HCT116 (cell line): Measurements from ENCODE around the gene THOC6.

Experiments used
- CBX3 ChIP-seq: IDR thresholded peaks from 2 replicates; pipeline ENCODE4 v1.6.1; 2012; ENCODE audit warnings: low read depth
- EGR1 ChIP-seq: IDR thresholded peaks from 2 replicates; pipeline ENCODE4 v1.6.1; 2012; ENCODE audit warnings: low read depth
- EZH2 ChIP-seq: fragments of 200-600 bp; sonication (generic); IDR thresholded peaks from 2 replicates; pipeline ENCODE4 v1.6.1; 2017; ENCODE audit warnings: antibody characterized with exemption, mixed run types
- FOSL1 ChIP-seq: IDR thresholded peaks from 2 replicates; pipeline ENCODE4 v1.6.1; 2012; ENCODE audit warnings: low read depth
- POLR2A ChIP-seq: IDR thresholded peaks from 2 replicates; pipeline ENCODE4 v1.7.0; 2011; ENCODE audit warnings: borderline replicate concordance; ENCODE audit not compliant: insufficient read depth, insufficient read length; ENCODE audit errors: extremely low read depth
- POLR2AphosphoS5 ChIP-seq: IDR thresholded peaks from 2 replicates; pipeline ENCODE4 v1.6.1; 2011; ENCODE audit warnings: mild to moderate bottlenecking, low read depth, low read length, moderate library complexity
- SIN3A ChIP-seq: IDR thresholded peaks from 2 replicates; pipeline ENCODE4 v1.6.1; 2012; ENCODE audit warnings: low read depth
- SP1 ChIP-seq: IDR thresholded peaks from 2 replicates; pipeline ENCODE4 v1.6.1; 2012; ENCODE audit warnings: low read depth
- SRF ChIP-seq: IDR thresholded peaks from 2 replicates; pipeline ENCODE4 v1.6.1; 2012; ENCODE audit warnings: low read depth
- TCF7L2 ChIP-seq: IDR thresholded peaks from 2 replicates; pipeline ENCODE4 v1.7.0; 2011; ENCODE audit warnings: borderline replicate concordance, inconsistent platforms; ENCODE audit not compliant: insufficient read depth, insufficient read length; ENCODE audit errors: extremely low read depth
- YY1 ChIP-seq: IDR thresholded peaks from 2 replicates; pipeline ENCODE4 v1.6.1; 2011; ENCODE audit warnings: low read length, low read depth, moderate library complexity, mild to moderate bottlenecking; ENCODE audit not compliant: insufficient replicate concordance; ENCODE audit errors: extremely low read depth
- TF ChIP-seq, protein P1 (sequence below), 3 experiments: fragments of 200-600 bp in 1 of 3; sonication (generic) in 1 of 3; IDR thresholded peaks in 2 of 3; conservative IDR thresholded peaks in 1 of 3; 2 replicates each; pipeline ENCODE4 v1.5.1; 2012 to 2017; ENCODE audit warnings: low read depth in 2 of 3, low read length in 2 of 3, antibody characterized with exemption in 1 of 3, borderline replicate concordance in 1 of 3, control low read depth in 1 of 3, mild to moderate bottlenecking in 1 of 3, mixed read lengths in 1 of 3, mixed run types in 1 of 3, moderate library complexity in 1 of 3; ENCODE audit not compliant: insufficient read depth in 1 of 3
- TF ChIP-seq, protein P2 (sequence below): IDR thresholded peaks from 2 replicates; pipeline ENCODE4 v1.6.1; 2012; ENCODE audit warnings: low read depth
- TF ChIP-seq, protein P3 (sequence below): IDR thresholded peaks from 2 replicates; pipeline ENCODE4 v1.6.1; 2012

DNA sequence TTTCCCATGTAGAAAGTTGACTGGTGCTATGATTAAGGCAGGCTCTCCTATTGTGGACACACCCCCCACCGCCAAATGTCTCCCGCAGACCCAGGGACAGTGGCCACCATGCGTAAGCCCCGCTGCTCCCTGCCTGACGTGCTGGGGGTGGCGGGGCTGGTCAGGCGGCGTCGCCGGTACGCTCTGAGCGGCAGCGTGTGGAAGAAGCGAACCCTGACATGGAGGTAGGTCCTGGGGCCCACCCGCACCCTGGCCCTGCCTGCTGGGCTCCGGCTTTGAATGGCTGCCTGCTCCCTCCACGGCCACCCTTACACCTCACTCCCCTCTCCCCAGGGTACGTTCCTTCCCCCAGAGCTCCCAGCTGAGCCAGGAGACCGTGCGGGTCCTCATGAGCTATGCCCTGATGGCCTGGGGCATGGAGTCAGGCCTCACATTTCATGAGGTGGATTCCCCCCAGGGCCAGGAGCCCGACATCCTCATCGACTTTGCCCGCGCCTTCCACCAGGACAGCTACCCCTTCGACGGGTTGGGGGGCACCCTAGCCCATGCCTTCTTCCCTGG lies 26.2 kb downstream of the THOC6 start:
- TF ChIP-seq SP1 (no peak), POLR2A (no peak), YY1 (no peak), EZH2 (no peak), FOSL1 (no peak), EGR1 (no peak), POLR2AphosphoS5 (no peak), SRF (no peak), TCF7L2 (no peak), SIN3A (no peak), CBX3 (no peak)
- TF ChIP-seq, protein P1, sequence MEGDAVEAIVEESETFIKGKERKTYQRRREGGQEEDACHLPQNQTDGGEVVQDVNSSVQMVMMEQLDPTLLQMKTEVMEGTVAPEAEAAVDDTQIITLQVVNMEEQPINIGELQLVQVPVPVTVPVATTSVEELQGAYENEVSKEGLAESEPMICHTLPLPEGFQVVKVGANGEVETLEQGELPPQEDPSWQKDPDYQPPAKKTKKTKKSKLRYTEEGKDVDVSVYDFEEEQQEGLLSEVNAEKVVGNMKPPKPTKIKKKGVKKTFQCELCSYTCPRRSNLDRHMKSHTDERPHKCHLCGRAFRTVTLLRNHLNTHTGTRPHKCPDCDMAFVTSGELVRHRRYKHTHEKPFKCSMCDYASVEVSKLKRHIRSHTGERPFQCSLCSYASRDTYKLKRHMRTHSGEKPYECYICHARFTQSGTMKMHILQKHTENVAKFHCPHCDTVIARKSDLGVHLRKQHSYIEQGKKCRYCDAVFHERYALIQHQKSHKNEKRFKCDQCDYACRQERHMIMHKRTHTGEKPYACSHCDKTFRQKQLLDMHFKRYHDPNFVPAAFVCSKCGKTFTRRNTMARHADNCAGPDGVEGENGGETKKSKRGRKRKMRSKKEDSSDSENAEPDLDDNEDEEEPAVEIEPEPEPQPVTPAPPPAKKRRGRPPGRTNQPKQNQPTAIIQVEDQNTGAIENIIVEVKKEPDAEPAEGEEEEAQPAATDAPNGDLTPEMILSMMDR (IDR thresholded peaks at IDR 0.05 in 2 of 3, conservative IDR thresholded peaks at IDR 0.05 in 1 of 3; ENCODE audit: borderline replicate concordance in 1 of 3, insufficient read depth in 1 of 3, low read depth in 2 of 3, low read length in 2 of 3), result no peak
- TF ChIP-seq, protein P2, sequence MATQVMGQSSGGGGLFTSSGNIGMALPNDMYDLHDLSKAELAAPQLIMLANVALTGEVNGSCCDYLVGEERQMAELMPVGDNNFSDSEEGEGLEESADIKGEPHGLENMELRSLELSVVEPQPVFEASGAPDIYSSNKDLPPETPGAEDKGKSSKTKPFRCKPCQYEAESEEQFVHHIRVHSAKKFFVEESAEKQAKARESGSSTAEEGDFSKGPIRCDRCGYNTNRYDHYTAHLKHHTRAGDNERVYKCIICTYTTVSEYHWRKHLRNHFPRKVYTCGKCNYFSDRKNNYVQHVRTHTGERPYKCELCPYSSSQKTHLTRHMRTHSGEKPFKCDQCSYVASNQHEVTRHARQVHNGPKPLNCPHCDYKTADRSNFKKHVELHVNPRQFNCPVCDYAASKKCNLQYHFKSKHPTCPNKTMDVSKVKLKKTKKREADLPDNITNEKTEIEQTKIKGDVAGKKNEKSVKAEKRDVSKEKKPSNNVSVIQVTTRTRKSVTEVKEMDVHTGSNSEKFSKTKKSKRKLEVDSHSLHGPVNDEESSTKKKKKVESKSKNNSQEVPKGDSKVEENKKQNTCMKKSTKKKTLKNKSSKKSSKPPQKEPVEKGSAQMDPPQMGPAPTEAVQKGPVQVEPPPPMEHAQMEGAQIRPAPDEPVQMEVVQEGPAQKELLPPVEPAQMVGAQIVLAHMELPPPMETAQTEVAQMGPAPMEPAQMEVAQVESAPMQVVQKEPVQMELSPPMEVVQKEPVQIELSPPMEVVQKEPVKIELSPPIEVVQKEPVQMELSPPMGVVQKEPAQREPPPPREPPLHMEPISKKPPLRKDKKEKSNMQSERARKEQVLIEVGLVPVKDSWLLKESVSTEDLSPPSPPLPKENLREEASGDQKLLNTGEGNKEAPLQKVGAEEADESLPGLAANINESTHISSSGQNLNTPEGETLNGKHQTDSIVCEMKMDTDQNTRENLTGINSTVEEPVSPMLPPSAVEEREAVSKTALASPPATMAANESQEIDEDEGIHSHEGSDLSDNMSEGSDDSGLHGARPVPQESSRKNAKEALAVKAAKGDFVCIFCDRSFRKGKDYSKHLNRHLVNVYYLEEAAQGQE, result no peak
- TF ChIP-seq, protein P3, sequence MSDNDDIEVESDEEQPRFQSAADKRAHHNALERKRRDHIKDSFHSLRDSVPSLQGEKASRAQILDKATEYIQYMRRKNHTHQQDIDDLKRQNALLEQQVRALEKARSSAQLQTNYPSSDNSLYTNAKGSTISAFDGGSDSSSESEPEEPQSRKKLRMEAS, result no peak
